Fibroblast of pulmonary artery (primary cell): Measurements from ENCODE around the gene MGAT4D.
"Not testable (repeated sequence)": the region's sequence is repeated elsewhere in the genome, so short reads cannot be mapped to it uniquely, and the experiment has no call there.

Source experiments
- DNase-seq: peaks from one replicate; pipeline ENCODE4 v3.0.0-alpha.2; 2010; ENCODE audit warnings: low read depth
- H3K4me3 ChIP-seq: replicated peaks from 2 replicates; pipeline ENCODE4 v1.5.1; 2011; ENCODE audit warnings: low read depth, mild to moderate bottlenecking, control low read depth, low read length, moderate library complexity
- TF ChIP-seq, protein P1 (sequence below): IDR thresholded peaks from 2 replicates; pipeline ENCODE4 v1.5.1; 2011; ENCODE audit warnings: mild to moderate bottlenecking, control low read depth, low read length, inconsistent platforms; ENCODE audit errors: missing control alignments

Gene MGAT4D

DNA sequence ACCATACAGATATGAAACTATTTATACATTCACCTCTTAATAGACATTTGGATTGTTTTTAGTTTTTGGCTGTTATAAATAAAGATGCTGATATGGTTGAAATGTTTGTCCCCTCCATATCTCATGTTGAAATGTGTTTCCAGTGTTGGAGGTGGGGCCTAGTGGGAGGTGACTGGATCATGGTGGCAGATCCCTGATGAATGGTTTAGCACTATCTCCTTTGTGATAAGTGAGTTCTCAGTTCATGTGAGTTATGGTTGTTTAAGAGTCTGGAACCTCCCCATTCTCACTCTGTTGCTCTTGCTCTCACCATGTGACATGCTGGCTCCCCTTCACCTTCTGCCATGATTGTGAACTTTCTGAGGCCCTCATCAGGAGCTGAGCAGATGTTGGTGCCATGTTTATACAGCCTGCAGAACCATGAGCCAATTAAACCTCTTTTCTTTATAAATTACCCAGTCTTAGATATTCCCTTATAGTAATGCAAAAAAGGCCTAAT, 58.4 kb downstream of the MGAT4D start:
- H3K4me3 ChIP-seq, result no peak overlapping the region
- TF ChIP-seq, protein P1, sequence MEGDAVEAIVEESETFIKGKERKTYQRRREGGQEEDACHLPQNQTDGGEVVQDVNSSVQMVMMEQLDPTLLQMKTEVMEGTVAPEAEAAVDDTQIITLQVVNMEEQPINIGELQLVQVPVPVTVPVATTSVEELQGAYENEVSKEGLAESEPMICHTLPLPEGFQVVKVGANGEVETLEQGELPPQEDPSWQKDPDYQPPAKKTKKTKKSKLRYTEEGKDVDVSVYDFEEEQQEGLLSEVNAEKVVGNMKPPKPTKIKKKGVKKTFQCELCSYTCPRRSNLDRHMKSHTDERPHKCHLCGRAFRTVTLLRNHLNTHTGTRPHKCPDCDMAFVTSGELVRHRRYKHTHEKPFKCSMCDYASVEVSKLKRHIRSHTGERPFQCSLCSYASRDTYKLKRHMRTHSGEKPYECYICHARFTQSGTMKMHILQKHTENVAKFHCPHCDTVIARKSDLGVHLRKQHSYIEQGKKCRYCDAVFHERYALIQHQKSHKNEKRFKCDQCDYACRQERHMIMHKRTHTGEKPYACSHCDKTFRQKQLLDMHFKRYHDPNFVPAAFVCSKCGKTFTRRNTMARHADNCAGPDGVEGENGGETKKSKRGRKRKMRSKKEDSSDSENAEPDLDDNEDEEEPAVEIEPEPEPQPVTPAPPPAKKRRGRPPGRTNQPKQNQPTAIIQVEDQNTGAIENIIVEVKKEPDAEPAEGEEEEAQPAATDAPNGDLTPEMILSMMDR, result no peak
- DNase-seq, result no peak

DNA sequence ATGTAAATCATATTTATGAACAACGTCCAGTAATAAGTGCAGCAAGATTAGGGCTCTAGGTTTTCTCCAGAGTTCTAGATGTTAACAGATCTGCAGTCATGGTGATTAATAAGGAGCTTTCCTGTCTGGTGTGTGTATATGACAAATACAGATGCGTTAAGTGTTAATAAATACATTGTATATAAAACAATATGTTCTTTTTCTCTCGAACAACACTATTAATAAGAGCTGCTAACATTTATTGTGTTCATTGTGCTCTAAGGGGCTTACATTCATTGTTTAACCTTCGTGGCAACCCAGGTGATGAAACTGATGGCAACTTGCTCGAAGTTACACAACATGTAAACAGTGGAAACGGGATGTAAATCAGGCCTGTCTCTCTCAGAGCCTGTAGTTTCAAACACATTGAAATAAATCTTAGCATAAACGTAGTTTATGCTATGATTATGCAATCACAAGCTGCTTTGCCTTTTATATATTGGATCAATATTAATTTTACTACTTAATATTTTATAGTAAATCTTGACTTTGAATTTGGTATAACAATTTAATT, 70.1 kb downstream of the MGAT4D start:
- TF ChIP-seq, protein P1, result no peak
- peak overlapping the region; percentile 55 for H3K4me3 ChIP-seq
- DNase-seq, result peak; percentile 4

DNA sequence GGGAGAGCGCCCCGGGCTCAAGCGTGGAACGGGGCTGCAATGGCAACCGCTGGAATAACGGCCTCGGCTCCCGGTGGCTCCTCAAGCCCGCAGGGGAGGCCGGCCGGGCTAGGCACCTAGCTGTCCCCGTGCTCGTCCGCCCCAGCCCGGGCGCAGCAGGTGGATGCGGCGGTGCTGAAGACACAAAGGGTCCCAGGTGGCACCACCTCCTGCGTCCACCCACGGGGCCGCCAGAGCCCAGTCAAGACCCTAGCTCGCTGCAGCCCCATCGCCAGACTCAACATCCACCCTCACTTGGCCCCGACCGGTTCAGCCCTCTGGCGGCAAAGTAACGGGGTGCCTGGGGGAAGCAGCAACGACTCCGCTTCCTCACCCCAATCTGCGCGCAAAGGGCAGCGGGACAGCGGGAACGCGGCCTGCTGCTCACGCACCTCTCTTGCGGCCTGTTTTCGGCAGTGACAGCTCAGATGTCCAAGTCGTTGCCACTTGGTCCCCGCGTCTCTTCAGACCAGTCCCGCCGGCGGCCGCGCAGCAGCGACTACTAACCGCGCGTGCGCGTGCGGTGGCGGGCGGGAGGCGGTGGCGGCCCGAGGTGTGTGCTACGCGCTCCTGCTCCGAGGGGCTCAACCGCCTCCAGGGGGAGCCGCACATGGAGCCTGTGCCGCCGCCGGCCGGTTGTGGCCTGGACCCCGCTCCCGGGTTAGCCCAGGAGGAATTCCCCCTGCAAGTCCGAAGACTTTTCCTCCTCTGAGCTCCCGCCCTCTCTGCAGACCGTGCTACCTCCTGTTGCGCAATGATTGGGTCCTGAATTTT, 70.8 kb downstream of the MGAT4D start, which contains the start of gene CLGN:
CLGN (minus strand) TSS at position 543 of the 813 bp plus-strand sequence. CDS start 14,570 bp downstream, outside the sequence.
- peak; percentile 41 for DNase-seq
- H3K4me3 ChIP-seq, result peak within 1 kb of the TSS; percentile 55

DNA sequence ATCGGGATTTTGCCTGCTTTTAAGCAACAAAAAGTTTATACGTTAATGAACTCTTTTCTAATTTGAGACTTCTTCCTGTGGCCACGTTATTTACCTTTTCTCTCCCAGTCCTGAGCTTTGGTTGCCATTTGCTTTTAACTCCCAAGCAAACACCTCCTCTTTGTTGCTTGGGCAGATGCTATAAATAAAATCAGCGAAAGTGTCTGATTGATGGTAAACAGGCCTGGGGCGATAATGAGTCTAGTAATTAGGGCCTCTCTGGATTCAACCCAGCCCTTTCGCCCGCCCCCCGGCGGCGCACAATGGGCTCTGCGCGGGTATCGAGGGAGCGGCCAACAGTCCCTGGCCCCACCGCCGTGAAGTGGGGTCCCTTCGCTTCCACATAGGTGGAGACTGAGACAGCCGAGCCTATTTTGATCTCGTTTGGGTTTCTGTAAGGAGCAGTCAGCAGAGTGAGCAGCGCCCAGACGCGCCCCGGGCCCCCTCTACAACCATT, 71.4 kb downstream of the MGAT4D start:
- TF ChIP-seq, protein P1, result no peak
- no peak for DNase-seq
- no peak overlapping the region for H3K4me3 ChIP-seq

More for the DNA sequence above, 70.8 kb downstream of the MGAT4D start, which contains the start of gene CLGN:
- TF ChIP-seq, protein P1, result peak; percentile 8

DNA sequence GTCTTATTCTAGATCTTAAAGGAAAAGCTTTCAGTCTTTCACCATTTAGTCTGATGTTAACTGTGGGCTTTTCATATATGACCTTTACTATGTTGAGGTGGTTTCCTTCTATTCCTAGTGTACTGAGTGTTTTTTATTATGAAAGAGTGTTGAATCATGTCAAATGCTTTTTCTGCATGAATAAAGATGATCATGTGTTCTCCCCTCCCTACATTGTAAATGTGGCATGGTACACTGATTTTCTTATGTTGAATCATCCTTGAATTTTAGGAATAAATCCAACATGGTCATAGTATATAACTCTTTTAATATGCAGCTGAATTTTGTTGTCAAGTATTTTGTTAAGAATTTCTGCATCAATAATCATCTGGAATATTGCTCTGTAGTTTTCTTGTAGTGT, 75.0 kb downstream of the MGAT4D start:
- TF ChIP-seq, protein P1, result no peak
- DNase-seq, result no peak
- no peak overlapping the region for H3K4me3 ChIP-seq

DNA sequence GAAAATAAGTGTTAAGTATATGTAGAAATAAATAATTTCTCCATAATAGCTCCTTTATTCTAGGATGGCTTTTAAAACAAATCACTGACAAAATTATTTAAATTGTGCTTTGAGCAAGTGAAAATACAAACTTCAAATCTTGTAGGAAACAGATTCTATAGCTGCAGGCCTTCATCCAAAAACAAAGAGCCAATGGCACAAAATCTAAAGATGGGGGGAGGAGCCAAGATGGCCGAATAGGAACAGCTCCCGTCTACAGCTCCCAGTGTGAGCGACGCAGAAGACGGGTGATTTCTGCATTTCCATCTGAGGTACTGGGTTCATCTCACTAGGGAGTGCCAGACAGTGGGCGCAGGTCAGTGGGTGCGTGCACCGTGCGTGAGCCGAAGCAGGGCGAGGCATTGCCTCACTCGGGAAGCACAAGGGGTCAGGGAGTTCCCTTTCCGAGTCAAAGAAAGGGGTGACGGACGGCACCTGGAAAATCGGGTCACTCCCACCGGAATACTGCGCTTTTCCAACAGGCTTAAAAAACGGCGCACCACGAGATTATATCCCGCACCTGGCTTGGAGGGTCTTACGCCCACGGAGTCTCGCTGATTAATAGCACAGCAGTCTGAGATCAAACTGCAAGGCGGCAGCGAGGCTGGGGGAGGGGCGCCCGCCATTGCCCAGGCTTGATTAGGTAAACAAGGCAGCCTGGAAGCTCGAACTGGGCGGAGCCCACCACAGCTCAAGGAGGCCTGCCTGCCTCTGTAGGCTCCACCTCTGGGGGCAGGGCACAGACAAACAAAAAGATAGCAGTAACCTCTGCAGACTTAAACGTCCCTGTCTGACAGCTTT, 84.7 kb downstream of the MGAT4D start:
- DNase-seq, H3K4me3 ChIP-seq: not testable (repeated sequence)

DNA sequence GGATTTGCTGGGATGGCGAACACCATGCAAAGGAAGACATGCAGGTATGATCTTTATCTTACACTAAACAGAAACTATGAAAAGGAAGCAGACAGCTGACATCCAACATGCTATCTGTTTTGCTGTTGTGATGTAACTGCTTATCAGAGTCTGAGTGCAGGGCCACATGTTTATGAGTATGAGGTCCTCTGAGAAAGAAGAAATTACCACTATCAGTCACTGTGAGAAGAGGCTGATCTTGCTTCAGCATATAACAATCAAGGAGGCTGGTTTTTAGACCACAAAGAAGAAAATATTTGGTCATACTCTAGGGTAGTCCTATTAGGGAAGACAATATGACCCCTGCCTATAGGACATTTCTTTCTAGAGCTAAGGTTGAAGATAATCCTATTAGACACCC, 89.1 kb downstream of the MGAT4D start:
- TF ChIP-seq, protein P1, result no peak
- no peak for DNase-seq
- no peak overlapping the region for H3K4me3 ChIP-seq
